Epidermal melanocyte (primary cell): ENCODE data around the gene WTAP.
"Not testable (repeated sequence)": the region's sequence is repeated elsewhere in the genome, so short reads cannot be mapped to it uniquely, and the experiment has no call there.

Experiments used
- DNase-seq: peaks from one replicate; pipeline ENCODE4 v3.0.0; 2011; ENCODE audit warnings: low spot score; ENCODE audit not compliant: insufficient read length

The WTAP gene

DNA sequence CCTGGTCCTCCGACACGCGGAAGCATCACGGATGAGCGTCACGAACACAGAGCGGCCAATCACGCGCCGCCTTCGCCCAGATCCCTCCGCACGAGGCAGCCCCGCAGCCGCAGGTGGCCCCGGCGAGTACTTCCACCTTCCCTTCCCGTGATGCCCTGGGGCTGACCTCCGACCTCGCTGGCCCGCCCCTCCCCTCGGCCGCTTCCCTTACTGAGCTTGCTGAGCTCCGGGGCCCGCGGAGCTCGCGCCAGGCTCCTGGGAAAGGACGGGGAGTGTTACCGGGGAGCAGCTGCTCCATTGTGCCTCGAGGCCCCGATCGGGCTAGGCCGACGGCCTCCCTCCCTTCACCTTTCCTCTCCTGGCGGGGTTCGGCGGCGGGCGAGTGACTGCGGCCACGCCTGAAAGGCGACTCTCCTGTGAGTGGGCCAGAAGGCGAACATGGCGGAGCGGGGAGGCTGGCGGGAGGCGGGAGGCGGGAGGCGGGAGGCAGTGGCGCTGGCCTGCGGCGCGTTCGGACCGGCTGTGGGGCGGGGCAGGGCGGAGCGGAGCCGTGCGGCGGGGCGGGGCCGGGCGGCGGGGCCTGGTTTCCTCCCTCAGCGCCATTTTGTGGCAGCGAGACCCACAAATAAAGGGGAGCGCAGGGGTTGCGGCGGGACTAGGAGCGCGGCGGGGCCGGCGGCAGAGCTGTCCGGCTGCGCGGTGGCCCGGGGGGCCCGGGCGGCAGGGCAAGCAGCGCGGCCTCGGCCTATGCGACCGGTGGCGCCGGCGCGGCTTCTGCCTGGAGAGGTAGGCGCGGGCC, at the start of gene WTAP:
WTAP (plus strand) TSS at position 589 of the 799 bp plus-strand sequence. CDS start 8,760 bp downstream, outside the sequence.
- peak; percentile 88 for DNase-seq

DNA sequence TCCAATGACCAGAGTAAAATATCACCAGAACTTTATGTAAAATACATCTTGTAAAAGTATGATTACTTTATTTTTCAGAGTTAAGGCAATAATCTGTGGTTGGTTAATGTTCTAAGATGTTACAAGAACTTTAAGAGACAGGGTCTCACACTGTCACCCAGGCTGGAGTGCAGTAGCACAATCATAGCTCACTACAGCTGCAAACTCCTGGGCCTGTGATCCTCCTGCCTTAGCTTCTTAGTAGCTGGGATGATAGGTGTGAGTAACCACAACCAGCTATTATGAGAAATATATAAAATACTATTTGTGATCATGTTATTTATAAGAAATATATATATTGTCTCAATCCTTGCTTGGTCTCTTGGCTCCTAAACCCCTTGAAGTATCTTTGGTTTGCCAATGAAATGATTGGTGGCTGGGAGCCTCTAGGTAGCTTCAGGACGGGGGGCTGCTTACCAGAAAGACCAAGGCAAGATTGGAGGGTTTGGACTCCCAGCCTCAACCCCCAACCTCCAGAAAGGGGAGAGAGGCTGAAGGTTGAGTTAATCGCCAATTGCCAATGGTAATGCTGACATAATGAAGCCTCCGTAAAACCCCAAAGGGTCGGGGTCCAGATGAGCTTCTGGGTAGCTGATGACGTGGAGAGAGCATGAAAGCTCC, 49.7 kb upstream of the WTAP start:
- no peak for DNase-seq

GRCh38 chr6:159678574-159678973, 48.7 kb upstream of the WTAP start:
- no peak for DNase-seq

DNA sequence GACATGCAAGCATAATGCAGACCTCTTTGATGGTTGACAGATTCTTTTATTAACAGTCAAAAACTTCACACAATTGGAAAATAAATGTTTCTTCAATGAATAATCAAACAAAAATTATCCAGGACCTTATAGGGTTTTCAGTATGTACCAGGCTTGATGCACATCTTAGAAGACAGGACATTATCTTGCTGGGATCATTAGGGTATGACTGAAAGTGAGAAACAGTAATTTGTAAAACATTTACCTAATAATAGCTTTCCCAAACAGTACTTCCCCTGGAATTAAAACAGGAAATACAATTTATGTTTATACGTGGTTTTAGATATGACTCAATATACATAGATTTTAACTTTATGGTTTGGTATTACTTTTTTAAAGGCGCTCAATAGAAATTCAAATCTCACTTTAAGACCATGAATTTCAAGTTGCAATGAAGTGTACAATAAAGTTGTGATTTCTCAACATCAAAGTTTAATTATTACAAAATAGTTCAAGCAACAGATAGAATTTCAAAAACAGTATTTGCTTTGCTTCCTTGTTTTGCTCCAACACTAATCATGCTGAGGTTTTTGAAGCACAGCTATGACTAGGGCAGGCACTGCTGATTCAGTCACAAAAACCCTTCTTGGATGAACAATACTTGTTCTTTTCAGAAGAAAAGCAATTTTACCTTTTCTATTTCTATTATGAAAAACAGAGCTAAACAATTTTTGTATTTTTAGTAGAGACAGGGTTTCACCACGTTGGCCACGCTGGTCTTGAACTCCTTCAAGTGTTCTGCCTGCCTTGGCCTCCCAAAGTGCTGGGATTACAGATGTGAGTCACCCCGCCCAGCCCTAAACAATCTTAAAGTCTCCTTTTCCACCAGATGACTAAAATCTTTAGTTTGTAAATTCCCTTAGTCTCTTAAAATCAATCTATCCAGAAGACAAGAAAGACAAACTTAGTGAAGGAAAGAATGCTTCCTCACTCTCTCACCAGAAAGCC, 47.9 kb upstream of the WTAP start:
- no peak for DNase-seq

- DNase-seq: no peak
Measured at GRCh38 chr6:159680104-159680503, 47.2 kb upstream of the WTAP start.

DNA sequence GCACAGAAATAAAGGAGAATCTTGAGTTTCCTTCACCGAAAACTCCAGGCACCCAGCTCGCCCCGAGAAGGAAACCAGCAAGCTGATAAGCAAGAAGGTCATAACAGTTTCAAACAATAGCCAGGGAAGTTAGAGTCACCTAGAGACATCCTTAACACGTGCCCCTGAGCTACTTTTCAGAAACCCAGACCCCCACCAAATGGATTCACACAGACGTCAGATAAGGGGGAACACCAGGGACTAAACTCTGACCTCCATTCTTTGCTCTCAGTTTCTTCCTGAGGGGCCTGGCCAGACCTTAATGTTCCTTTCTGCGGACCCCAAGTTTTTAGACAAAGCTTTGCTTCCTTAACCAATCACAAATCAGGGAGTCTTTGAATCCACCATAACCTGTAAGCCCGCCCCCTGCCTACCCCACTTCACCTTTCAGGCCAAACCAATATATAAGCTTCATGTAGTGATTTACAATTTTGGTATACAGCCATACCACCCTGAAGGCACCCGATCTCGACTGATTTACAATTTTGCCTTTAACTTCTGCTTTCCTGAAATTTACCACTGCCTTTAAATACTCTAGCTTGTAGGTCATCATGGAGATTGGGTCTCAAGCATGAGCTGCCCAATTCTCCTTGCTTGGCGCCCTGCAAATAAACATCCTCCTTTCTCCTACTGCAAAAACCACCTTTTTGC, 46.0 kb upstream of the WTAP start:
- DNase-seq: no peak

DNA sequence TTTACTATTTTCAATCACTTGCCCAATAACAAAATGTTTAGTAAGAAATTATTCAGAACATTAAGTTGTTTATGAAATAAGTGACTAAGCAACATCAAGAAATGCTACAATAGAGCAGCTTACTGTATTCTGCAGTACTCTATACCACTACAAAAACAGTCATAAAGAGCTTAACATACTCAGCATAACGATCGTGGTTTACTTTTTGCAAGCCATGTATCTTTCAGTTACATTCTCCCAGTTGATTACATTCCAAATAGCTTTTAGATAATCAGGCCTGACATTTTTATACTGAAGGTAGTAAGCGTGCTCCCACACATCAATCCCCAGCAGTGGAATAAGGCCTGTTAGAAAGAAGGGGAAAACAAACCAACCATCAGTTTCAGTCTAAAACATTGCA, 45.0 kb upstream of the WTAP start:
- no peak for DNase-seq

DNA sequence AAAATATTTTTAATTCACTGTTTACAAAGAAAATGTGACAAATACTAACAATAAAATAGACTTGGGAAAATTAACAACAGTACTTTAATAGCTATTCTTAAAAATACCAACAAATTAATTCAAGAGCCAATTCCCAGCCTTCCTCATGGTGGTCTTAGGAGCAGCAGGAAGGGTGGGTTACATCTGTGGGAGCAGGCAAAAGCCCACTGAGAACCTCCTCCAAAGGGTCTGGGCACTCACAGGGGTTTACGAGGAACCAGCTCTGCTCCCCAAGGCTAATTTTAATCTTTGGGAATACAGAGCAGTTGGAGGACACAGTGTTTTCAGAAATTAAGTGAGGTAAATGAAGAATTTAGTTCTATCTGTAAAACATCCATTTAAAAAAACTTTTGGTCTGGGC, 44.5 kb upstream of the WTAP start:
- no peak for DNase-seq

DNA sequence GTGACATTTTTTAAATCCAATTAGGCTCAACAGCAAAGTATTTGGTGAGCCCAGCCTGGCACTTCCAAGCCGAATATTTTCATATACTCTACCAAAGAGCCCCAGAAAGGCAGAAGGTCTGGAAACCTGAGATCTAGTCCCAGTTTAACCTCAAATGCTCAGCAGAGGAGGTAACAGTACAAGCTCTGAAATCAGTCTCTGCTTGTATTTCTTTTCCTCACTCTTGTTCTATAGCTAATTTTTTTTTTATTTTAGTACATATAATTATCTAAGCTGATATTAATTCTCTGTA, 43.3 kb upstream of the WTAP start:
- no peak for DNase-seq

DNA sequence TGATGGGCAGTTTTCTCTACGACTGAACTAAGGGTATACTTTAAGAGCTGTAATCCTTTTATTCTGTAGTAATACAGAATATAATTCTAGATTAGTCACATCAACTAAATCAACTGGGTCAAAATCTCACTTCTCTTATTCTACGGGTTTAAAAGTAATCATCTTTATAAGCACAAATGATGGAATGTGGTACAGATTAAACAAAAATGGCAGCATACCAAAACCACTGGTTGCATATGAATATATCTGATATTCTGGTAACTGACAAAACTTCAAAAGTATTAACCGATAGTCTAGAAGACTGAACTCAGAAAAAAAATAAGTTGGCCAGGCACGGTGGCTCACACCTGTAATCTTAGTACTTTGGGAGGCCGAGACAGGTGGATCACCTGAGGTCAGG, 41.3 kb upstream of the WTAP start:
- no peak for DNase-seq

- DNase-seq: no peak
Measured at GRCh38 chr6:159686703-159687102, 40.6 kb upstream of the WTAP start.

- DNase-seq: no peak
Measured at GRCh38 chr6:159687341-159687740, 40.0 kb upstream of the WTAP start.

DNA sequence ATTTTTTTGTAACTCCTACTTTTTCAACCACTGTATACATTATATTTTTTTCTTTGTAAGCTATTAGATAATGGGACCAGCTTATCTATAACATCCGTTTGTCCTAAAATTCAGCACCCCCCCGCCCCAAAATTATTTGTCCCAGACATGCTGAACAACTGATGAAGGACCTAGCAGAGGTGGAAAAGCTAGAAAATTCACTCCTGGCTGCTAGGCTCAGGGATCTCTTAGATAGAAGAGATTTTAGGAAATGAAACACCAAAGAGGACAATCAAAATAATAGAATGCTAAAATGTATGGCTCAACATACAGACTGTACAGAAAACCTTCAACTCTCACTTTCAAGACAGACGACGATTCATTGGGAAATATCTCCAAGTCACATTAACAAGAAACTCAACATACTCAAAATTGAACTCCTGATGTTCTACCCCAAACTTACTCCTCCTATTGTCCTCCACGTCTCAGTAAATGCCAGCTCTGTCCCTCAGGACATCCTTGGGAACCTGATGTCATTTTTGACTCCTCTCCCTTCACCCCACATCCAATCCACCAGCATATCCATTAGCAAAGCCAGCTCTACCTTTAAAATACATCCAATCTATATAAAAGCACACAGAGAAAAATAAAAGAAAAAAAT, 38.9 kb upstream of the WTAP start:
- DNase-seq: no peak

DNA sequence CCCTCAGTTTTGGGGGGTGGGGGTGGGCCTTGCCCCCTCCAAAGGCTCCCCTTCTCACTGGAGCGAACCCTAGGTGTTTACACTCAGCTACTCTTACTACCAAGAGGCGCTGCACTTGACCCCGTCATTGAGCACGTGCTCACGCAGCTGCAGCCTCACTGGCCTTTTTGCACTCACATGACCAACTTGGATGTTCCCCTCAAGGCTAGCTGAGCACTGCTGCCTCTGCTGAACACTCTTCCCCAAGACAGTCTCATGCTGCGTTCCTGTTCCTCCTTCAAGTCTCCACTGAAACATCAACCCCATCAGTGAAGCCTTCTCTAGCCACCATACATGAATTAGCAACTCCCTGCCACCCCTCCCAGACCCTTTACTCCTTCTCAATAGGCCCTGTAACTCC, 38.3 kb upstream of the WTAP start:
- no peak for DNase-seq

DNA sequence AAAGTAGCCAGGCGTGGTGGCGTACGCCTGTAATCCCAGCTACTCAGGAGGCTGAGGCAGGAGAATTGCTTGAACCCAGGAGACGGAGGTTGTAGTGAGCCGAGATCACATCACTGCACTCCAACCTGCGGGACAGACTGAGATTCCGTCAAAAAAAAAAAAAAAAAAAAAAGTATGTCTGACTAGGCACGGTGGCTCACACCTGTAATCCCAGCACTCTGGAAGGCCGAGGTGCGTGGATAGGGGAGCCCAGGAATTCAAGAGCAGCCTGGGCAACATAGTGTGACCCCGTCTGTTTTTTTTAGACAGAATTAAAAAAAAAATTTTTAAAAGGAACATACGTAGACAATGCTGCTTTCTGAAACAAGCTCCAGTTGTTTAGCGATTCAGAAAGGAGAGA, 37.2 kb upstream of the WTAP start:
- not testable (repeated sequence) for DNase-seq

DNA sequence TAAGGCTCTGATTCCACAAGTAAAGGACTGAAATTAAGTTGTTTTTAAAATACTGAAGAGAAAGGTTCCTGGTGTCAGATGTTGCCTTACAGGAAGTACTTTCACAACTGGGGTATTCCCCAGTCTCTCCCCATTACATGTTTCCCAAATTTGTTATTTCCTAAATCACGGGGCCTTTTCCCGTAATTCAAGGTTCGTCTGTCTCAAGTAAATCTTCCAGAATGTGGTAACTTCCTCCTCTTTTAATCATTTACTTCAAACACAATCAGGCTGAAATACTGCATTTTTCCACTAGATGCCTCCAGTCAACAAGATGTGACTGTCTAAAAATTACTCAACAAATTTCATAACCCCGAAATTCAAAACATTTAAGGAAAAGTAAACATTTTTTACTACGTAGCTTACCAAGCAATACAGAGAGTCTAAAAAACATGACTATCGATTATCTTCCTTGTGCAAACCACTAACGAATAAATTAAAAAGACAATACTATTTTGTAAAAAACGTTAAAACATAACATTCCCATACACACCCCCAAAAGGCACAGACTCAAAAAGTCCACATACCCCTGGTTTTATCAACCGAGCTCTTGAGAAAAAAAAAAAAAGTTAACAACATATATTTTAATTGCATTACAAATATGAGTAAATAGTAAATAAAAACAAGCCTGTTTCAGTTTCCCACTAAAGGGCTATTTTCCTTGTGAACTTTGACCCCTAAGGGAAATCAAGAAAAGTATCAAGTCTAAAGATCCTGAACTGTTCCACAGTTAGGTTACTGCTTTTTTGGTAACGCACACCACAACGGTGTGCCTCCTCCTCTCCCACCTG, 36.0 kb upstream of the WTAP start:
- peak; percentile 69 for DNase-seq

GRCh38 chr6:159691963-159692287, 35.4 kb upstream of the WTAP start:
- no peak for DNase-seq

DNA sequence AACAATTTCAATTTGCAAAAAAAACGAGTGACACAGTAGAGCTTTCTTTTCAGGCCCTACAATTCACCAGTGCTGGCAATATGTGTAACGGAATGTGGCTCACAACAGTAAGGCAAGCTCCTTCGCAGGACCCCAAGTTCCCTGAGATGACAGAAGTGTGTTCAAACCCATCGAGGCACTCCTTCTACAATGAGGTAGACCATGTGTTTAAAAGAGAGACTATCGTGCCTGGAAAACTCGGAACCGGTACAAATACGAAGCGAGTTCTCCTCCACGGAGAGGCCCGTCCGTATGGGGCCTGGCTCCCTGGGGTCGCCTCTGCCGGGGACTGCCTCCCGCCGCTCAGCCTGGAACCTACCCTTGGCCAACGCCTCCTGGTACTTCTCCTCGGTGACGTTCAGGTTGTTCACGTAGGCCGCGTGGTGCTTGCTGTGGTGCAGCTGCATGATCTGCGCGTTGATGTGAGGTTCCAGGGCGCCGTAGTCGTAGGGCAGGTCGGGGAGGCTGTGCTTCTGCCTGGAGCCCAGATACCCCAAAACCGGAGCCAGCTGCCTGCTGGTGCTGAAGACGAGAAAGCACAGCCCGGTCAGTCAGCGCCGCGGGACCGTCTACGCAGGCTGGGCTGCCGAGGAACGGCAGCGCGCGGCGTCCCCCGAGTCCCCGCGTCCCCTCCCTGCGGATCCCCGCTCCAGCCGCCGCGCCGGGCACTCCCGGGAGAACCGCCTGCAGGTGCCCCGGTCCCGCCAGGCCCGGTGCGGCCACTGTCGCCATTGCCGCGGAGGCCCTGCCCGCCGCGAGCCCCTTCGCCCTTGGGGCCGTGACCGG, 34.8 kb upstream of the WTAP start:
- DNase-seq: no peak

DNA sequence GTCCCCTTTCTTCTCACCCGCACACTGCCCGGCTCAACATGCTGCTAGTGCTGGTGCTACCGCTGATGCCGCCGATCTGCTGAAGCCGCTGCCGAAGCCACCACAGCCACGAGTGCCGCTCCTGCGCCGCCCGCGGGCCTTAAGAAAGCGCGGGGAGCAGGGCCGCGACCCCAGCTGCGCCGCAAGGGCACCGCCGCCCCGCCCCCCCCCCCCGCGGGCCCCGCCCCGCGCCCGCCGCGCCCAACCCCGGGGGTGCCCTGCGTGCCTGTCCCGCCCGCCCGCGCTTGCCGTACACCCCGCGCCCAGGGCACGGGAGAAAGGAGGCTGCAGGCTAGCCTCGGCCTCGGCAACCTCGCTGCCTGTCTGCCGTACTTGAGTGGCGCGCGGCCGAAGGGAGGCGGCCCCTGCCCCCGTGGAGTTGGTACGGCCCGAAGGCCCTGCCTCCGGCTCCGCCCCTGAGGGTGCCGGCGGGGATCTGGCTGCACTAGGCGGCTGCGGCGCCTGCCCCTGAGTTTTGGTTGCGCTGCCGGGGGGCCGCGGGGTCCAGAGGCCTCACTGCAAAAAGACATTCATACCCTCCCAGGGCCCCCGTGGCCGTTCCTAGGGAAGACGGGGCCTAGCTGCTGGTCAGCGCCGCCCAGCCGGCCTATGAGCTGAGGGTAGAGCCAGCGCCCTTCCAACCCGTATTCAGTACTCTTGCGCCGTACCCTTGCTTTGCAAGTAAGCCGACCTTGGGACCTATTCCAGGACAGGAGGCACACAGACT, 34.0 kb upstream of the WTAP start, which contains the start of gene SOD2:
SOD2 (minus strand) TSS at position 114 of the 766 bp plus-strand sequence; CDS start at position 40, 74 bp downstream.
- DNase-seq: peak; percentile 52
